Mucosa of descending colon (tissue), 3 donors: ENCODE data around the gene RAB23. TPM values are rescaled to one million over a fixed set of nuclear protein-coding genes. Genes with fewer than 3 reads are reported as not detected.

ENCODE experiments used
- ATAC-seq: fragments of 200-7000 bp; cut with Tn5 transposase; one replicate; pipeline ENCODE4 v1.9.1; 2020; ENCODE audit warnings: mild to moderate bottlenecking, moderate library complexity
- DNase-seq, 3 donors: peaks; one replicate each; pipeline ENCODE4 v3.0.0-alpha.2; 2020
- H3K36me3 ChIP-seq: fragments of 200-600 bp; one replicate; pipeline ENCODE4 v1.8.0; 2021; ENCODE audit warnings: low read depth, mild to moderate bottlenecking
- H3K4me1 ChIP-seq: fragments of 200-600 bp; one replicate; pipeline ENCODE4 v1.8.0; 2021; ENCODE audit warnings: low read depth, mild to moderate bottlenecking
- H3K4me3 ChIP-seq: fragments of 200-600 bp; one replicate; pipeline ENCODE4 v1.8.0; 2021; ENCODE audit warnings: mild to moderate bottlenecking
- H3K9me3 ChIP-seq: fragments of 200-600 bp; one replicate; pipeline ENCODE4 v1.8.0; 2021; ENCODE audit warnings: mild to moderate bottlenecking
- intact Hi-C, 2 donors: fragments of 100-400 bp; cut with DNase I in 1 of 2; cut with micrococcal nuclease in 1 of 2; formaldehyde crosslinking; loops; one replicate each; pipeline versions ENCODE4 v1.11.0 to v1.11.1; 2022; cut with DNase I, micrococcal nuclease
- total RNA-seq, 3 donors: library from RNA; stranded (reverse); fragmentation: NEBNext Ultra II Directional in 2 of 3; extraction: Animal tissue kit (Norgen Biotek cat#: 25700) in 2 of 3; gene quantifications; one replicate each; pipeline versions ENCODE4 v1.2.1 to v1.2.4, GENCODE V29; 2021 to 2023
- TF ChIP-seq, protein P1 (sequence below): fragments of 200-600 bp; IDR thresholded peaks from one replicate; pipeline ENCODE4 v1.8.0; 2022; ENCODE audit warnings: antibody characterized with exemption, mild to moderate bottlenecking
- donor health status: DM: no; HTN: no; CAD: no; lungs with moderate emphysema.
- donor health status: DM: no; HTN: no; CAD: no.
- donor health status: DM: no; HTN: yes; CAD: no.

RAB23 gene
- total RNA-seq, 3 donors from 2014 or later = 2.9 to 109 (median 8.7) TPM

DNA sequence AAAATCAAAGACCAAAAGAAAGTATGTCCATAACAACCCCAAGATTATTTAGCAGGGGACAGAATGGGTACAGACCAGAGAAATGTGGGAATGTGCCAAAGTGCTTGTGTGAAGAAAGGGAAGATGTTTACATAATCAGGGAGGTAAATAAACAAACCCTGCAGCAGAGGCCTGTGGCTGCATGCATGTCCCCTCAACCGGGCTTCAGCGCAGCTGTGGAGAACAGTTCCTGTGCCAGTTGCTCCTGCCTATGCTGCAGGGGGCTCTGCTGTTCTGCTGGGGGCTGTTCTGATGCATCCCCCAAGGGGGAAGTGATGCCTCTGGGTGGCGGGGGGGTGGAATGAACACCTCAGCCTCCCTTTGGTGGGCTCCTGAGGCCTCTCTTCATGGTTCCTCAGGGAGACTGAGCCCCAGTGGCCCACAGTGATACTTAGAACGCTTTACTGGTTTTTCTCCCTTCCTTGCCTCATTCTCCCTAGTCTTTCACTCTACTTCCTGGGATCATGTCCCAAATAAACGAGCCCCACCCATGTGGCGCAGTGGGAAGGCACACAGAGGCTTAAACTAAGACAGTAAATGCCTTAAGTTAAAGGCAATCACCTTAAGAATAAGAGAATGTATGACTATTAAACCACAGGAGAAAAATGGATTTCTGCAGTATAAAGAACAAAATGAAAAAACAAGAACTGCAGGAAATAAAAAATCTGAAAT, 23.0 kb downstream of the RAB23 start:
- Histone ChIP-seq H3K4me3 (no peak overlapping the region), H3K36me3 (no peaks in the 10 kb centered on the region), H3K9me3 (no peaks in the 10 kb centered on the region), H3K4me1 (no peaks in the 10 kb centered on the region)
- intact Hi-C loops = loop anchor here in 1 of 2 donors (10.0 kb wide), 1 partner anchor 116 kb away; the partner anchor contains the start of gene PRIM2
- DNase-seq = peak in 2 of 3 donors; percentile 53 to 71
- ATAC-seq = peak; percentile 86
- TF ChIP-seq, protein P1, sequence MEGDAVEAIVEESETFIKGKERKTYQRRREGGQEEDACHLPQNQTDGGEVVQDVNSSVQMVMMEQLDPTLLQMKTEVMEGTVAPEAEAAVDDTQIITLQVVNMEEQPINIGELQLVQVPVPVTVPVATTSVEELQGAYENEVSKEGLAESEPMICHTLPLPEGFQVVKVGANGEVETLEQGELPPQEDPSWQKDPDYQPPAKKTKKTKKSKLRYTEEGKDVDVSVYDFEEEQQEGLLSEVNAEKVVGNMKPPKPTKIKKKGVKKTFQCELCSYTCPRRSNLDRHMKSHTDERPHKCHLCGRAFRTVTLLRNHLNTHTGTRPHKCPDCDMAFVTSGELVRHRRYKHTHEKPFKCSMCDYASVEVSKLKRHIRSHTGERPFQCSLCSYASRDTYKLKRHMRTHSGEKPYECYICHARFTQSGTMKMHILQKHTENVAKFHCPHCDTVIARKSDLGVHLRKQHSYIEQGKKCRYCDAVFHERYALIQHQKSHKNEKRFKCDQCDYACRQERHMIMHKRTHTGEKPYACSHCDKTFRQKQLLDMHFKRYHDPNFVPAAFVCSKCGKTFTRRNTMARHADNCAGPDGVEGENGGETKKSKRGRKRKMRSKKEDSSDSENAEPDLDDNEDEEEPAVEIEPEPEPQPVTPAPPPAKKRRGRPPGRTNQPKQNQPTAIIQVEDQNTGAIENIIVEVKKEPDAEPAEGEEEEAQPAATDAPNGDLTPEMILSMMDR = no peak

DNA sequence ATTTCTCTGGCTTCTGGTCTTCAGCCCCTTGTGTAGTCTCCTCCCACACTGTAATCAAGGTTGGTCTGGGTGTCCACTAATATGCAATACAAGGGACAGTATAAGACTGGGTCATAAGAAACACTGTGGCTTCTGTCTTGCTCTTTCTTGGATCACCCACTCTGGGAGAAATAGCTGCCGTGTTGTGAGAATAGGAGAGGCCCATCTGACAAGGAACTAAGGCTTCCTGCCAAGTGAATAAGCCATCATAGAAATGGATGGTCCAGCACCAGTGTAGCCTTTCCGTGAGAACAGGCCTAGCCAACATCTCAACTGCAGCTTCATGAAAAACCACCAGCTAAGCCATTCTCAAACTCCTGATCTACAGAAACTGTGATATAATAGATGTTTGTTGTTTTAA, 26.6 kb downstream of the RAB23 start:
- no peak for ATAC-seq
- Histone ChIP-seq H3K36me3 (no peaks in the 10 kb centered on the region), H3K4me1 (no peaks in the 10 kb centered on the region), H3K9me3 (no peaks in the 10 kb centered on the region), H3K4me3 (no peak overlapping the region)
- intact Hi-C loops = loop anchor here in 1 of 2 donors (10.0 kb wide), 1 partner anchor 119 kb away; the partner anchor contains the start of gene PRIM2
- DNase-seq = no peak
- TF ChIP-seq, protein P1 = no peak

DNA sequence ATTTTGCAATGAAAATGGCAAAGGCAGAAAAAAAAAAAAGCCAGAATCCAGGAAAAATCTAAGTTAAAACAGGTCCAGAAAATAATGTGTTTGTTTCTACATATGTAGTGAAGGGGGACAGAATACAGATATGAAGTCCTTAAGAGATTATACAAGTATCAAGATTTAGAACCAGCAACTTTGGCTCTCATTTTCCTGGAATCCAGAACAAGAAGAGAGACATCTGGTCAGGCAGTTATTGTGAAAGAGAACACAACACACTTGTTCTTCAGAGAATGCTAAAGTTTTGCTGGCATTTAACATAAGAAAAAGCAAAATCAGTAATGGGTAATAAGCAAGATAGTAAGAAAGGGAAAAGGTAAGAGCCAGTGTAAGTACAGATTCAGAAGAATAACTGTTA, 28.9 kb downstream of the RAB23 start:
- DNase-seq (no peak), ATAC-seq (no peak)
- H3K36me3 ChIP-seq = no peaks in the 10 kb centered on the region
- no peaks in the 10 kb centered on the region for H3K4me1 ChIP-seq
- TF ChIP-seq, protein P1 = no peak
- intact Hi-C loops = loop anchor here in 1 of 2 donors (10.0 kb wide), 1 partner anchor 122 kb away; the partner anchor contains the start of gene PRIM2
- no peaks in the 10 kb centered on the region for H3K9me3 ChIP-seq
- no peak overlapping the region for H3K4me3 ChIP-seq

DNA sequence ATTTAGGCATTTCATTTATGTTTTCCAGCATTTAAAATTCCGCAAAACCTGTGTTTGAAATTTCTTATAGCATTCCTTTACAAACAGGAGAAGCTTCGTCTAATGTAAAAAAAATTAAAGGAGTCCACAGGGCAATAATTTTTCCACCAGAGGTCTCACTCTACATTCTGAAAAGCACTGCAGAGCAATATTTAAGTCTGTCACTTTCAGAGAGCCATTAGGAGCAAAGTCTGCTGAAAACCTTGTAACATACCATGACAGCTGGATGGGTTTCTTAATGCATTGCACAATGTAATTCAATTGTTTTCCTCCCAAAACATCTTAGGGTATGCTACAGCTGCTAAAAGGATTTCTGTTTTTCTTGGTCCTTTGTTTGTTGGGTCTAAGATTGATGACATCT, 32.0 kb downstream of the RAB23 start:
- DNase-seq = no peak
- intact Hi-C loops = loop anchor here in 1 of 2 donors (10.0 kb wide), 1 partner anchor 125 kb away; the partner anchor contains the start of gene PRIM2
- Histone ChIP-seq H3K9me3 (no peaks in the 10 kb centered on the region), H3K4me3 (no peak overlapping the region), H3K36me3 (no peaks in the 10 kb centered on the region), H3K4me1 (no peaks in the 10 kb centered on the region)
- TF ChIP-seq, protein P1 = no peak
- ATAC-seq = peak; percentile 46

DNA sequence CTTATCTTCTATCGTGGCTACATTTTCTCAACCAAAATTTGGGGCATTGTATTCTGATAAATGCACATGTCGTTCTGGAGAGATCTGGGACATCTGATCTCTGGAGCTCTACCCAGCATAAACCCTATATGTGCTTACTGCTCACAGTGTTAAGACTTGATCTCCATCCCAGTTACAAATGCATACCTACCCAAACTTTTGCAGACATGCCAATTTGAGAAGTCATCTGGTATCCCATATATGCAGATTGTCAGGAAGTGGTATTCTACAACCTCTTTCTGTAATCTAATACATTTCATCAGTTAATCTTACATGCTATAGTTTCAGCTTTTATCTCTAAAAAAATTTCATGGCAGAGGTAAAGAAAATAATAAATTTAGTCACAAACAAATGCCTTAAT, 38.8 kb downstream of the RAB23 start:
- no peaks in the 10 kb centered on the region for H3K36me3 ChIP-seq

More for the DNA sequence above, 38.8 kb downstream of the RAB23 start:
- intact Hi-C loops = no loop called here
- TF ChIP-seq, protein P1 = no peak
- ATAC-seq (no peak), DNase-seq (no peak)
- H3K4me1 ChIP-seq = no peaks in the 10 kb centered on the region
- H3K4me3 ChIP-seq = no peak overlapping the region
- no peaks in the 10 kb centered on the region for H3K9me3 ChIP-seq
